ENCODE data around the gene ITGAD.

DNA sequence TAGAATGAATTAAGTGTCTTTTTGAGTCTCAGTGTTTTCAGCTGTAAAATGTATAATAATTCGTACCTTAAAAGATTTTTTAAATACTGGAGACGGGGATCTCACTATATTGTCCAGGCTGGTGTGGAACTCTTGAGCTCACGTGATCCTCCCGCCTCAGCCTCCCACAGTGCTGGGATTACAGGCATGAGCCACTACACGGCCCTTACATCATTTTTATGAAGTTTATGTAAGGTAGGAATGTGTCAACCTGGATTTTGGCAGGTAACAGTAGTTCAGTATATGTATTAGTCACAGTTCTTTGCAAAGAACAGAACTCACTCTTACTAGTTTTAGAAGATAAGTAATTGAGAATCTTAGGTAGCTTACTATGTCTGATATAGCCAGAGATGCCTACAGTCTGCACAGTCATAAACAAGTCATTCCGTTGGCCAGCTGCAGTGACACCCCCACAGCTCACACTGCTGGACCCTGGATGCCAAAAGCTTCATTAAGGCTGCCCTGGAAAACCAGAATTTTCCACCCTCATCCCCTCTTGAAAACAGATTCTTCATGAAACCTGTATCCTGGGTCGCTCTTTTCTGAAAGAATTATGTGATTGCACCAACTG is 35.6 kb downstream of the ITGAD start:
- TF ChIP-seq MXI1 (IDR thresholded peaks at IDR 0.05; ENCODE audit: borderline replicate concordance, low read depth, low read length) = no peak
- no peak for TF ChIP-seq DMAP1 (CRISPR knock-in tag; IDR thresholded peaks at IDR 0.05)
- no peak for TF ChIP-seq ZNF331 (CRISPR knock-in tag; IDR thresholded peaks at IDR 0.05)
- TF ChIP-seq POLR2A (IDR thresholded peaks at IDR 0.05; ENCODE audit: insufficient read depth in 1 of 2, low read depth in 2 of 2, low read length in 2 of 2) = no peak
- no peak for TF ChIP-seq HNRNPUL1 (IDR thresholded peaks at IDR 0.05; ENCODE audit: low read depth, low read length)
- TF ChIP-seq, protein P1, sequence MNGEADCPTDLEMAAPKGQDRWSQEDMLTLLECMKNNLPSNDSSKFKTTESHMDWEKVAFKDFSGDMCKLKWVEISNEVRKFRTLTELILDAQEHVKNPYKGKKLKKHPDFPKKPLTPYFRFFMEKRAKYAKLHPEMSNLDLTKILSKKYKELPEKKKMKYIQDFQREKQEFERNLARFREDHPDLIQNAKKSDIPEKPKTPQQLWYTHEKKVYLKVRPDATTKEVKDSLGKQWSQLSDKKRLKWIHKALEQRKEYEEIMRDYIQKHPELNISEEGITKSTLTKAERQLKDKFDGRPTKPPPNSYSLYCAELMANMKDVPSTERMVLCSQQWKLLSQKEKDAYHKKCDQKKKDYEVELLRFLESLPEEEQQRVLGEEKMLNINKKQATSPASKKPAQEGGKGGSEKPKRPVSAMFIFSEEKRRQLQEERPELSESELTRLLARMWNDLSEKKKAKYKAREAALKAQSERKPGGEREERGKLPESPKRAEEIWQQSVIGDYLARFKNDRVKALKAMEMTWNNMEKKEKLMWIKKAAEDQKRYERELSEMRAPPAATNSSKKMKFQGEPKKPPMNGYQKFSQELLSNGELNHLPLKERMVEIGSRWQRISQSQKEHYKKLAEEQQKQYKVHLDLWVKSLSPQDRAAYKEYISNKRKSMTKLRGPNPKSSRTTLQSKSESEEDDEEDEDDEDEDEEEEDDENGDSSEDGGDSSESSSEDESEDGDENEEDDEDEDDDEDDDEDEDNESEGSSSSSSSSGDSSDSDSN (CRISPR knock-in tag; IDR thresholded peaks at IDR 0.05) = no peak
- no peak for TF ChIP-seq CEBPB (IDR thresholded peaks at IDR 0.05; ENCODE audit: borderline replicate concordance, low read depth, low read length)
- no peak for TF ChIP-seq TARDBP (CRISPR knock-in tag; IDR thresholded peaks at IDR 0.05)
- no peak for TF ChIP-seq ZNF570 (CRISPR knock-in tag; IDR thresholded peaks at IDR 0.05; ENCODE audit: borderline replicate concordance)
- no peak for TF ChIP-seq ZFP1 (CRISPR knock-in tag; IDR thresholded peaks at IDR 0.05)

Measured in HepG2 (cell line).